ENCODE results near the gene SGTA.

SGTA gene

DNA sequence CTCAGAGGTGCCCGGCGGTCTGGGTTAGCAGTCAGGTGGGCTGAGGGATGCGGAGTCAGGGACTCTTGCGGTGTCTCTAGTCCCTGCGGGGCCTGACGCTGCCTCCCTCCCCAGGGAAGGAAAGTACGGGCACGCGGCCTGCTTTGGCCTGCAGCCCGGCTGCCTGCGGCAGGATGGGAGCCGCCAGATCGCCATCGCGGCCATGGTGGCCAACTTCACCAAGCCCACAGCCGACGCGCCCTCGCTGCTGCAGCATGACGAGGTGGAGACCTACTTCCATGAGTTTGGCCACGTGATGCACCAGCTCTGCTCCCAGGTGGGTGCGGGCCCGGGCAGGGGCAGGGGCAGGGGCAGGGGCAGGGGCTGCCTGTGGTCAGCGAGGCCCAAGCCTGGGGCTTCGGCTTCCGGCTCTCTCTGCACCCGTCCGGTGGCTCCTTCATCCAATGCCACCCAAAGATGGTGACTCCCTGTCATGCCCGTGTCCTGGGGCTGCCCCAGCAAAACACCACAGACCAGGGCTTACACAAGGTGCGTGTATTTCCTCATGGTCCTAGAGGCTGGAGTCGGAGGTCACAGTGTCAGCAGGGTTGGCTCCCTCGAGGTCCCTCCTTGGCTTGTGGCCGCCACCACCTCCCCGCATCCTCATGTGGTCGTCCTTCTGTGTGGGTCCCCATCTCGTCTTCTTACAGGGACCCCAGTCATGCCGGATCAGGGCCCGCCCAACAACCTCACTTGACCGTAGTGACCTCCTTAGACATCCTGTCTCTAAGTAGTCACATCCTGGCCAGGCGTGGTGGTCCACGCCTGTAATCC, 25.3 kb upstream of the SGTA start:
- Histone ChIP-seq H3K4me2 (ENCODE audit: low read depth, low read length, poor library complexity, severe bottlenecking) (no peak overlapping the region), H3K9me3 (ENCODE audit: insufficient read depth, low read depth, low read length) (no peaks in the 10 kb centered on the region), H3K4me3 (ENCODE audit: low read length, poor library complexity, severe bottlenecking) (no peak overlapping the region), H4K20me1 (ENCODE audit: insufficient read depth, low read length, poor library complexity, severe bottlenecking) (no peaks in the 10 kb centered on the region), H3K36me3 (ENCODE audit: insufficient read depth, low read length) (peaks cover 60% of the 10 kb centered on the region; the same call in 1 of the 2 replicates), H3K27me3 (ENCODE audit: insufficient read depth, low read length, poor library complexity, severe bottlenecking) (no peaks in the 10 kb centered on the region), H3K9ac (ENCODE audit: low read depth, low read length, poor library complexity, severe bottlenecking) (no peak overlapping the region), H3K79me2 (ENCODE audit: insufficient read depth, low read length) (no peaks in the 10 kb centered on the region), H3F3A (ENCODE audit: low read depth) (no peaks in the 10 kb centered on the region), H3K4me1 (ENCODE audit: insufficient read depth, low read length, poor library complexity, severe bottlenecking) (no peaks in the 10 kb centered on the region), H3K9me2 (replicated peaks; ENCODE audit: low read depth, low read length) (no peaks in the 10 kb centered on the region), H2AFZ (ENCODE audit: low read length) (no peak overlapping the region)
- TF ChIP-seq EZH2phosphoT487 (IDR thresholded peaks at IDR 0.05; ENCODE audit: borderline replicate concordance), result no peak
- TF ChIP-seq, protein P1, sequence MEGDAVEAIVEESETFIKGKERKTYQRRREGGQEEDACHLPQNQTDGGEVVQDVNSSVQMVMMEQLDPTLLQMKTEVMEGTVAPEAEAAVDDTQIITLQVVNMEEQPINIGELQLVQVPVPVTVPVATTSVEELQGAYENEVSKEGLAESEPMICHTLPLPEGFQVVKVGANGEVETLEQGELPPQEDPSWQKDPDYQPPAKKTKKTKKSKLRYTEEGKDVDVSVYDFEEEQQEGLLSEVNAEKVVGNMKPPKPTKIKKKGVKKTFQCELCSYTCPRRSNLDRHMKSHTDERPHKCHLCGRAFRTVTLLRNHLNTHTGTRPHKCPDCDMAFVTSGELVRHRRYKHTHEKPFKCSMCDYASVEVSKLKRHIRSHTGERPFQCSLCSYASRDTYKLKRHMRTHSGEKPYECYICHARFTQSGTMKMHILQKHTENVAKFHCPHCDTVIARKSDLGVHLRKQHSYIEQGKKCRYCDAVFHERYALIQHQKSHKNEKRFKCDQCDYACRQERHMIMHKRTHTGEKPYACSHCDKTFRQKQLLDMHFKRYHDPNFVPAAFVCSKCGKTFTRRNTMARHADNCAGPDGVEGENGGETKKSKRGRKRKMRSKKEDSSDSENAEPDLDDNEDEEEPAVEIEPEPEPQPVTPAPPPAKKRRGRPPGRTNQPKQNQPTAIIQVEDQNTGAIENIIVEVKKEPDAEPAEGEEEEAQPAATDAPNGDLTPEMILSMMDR (conservative IDR thresholded peaks at IDR 0.05; ENCODE audit: low read length), result no peak

DNA sequence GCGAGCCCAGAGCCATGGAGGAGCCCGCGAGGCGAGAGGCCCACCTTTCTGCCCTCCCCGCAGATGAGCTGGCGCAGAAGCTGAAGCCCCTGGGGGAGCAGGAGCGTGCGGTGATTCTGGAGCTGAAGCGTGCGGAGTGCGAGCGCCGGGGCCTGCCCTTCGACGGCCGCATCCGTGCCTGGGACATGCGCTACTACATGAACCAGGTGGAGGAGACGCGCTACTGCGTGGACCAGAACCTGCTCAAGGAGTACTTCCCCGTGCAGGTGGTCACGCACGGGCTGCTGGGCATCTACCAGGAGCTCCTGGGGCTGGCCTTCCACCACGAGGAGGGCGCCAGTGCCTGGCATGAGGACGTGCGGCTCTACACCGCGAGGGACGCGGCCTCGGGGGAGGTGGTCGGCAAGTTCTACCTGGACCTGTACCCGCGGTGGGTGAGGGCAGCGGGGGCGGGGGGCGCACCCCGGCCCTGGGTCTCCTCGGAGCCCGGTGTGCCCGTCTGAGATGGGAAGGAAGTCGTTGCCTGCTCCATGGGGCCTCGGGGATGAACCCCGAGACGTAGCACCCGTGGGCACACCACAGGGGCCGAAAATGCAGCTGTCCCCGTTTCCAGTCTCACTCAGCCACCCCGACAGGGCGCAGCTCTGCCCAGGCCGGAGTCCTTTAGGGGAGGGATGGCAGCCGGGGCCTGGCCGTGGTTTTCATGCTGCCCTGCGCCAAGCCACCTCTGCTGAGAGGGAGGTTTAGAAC, 24.5 kb upstream of the SGTA start:
- H2AFZ ChIP-seq (ENCODE audit: low read length), result no peak overlapping the region
- no peak overlapping the region for H3K9ac ChIP-seq (ENCODE audit: low read depth, low read length, poor library complexity, severe bottlenecking)
- H3F3A ChIP-seq (ENCODE audit: low read depth), result no peaks in the 10 kb centered on the region
- TF ChIP-seq, protein P1 (conservative IDR thresholded peaks at IDR 0.05; ENCODE audit: low read length), result no peak
- no peak for TF ChIP-seq EZH2phosphoT487 (IDR thresholded peaks at IDR 0.05; ENCODE audit: borderline replicate concordance)
- H4K20me1 ChIP-seq (ENCODE audit: insufficient read depth, low read length, poor library complexity, severe bottlenecking), result no peaks in the 10 kb centered on the region
- no peaks in the 10 kb centered on the region for H3K4me1 ChIP-seq (ENCODE audit: insufficient read depth, low read length, poor library complexity, severe bottlenecking)
- no peaks in the 10 kb centered on the region for H3K9me2 ChIP-seq (replicated peaks; ENCODE audit: low read depth, low read length)
- H3K36me3 ChIP-seq (ENCODE audit: insufficient read depth, low read length), result peaks cover 60% of the 10 kb centered on the region; the same call in 1 of the 2 replicates
- H3K4me2 ChIP-seq (ENCODE audit: low read depth, low read length, poor library complexity, severe bottlenecking), result no peak overlapping the region
- H3K79me2 ChIP-seq (ENCODE audit: insufficient read depth, low read length), result no peaks in the 10 kb centered on the region
- H3K27me3 ChIP-seq (ENCODE audit: insufficient read depth, low read length, poor library complexity, severe bottlenecking), result no peaks in the 10 kb centered on the region
- H3K9me3 ChIP-seq (ENCODE audit: insufficient read depth, low read depth, low read length), result no peaks in the 10 kb centered on the region
- no peak overlapping the region for H3K4me3 ChIP-seq (ENCODE audit: low read length, poor library complexity, severe bottlenecking)

DNA sequence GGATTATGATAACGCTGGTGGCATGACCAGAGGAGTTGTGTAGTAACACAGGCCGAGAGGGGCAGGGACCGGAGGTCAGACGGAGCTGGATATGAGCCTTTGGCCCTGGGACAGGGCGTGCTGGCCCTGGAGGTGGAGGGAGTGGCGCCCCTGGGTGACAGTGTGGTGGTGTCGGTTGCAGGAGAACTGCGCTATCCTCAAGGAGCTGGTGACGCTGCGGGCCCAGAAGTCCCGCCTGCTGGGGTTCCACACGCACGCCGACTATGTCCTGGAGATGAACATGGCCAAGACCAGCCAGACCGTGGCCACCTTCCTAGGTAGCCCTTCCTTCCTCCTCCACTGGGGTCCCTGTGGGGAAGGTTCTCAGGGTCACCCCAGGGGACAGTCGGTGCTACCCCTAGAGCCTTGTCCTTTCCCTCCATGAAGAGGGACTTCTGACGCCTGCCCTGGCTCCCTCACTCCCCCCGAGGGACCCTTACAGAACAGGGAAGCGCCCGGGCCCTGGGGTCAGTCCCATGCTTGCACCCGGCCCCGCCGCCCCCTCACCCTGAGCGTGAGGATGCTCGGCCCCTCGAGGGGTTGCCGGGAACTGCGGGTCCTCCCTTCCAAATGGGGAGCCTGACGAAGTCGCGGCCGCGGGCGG, 23.8 kb upstream of the SGTA start:
- H3K36me3 ChIP-seq (ENCODE audit: insufficient read depth, low read length), result peaks cover 60% of the 10 kb centered on the region; the same call in 1 of the 2 replicates
- no peak overlapping the region for H3K4me3 ChIP-seq (ENCODE audit: low read length, poor library complexity, severe bottlenecking)
- H4K20me1 ChIP-seq (ENCODE audit: insufficient read depth, low read length, poor library complexity, severe bottlenecking), result no peaks in the 10 kb centered on the region
- no peaks in the 10 kb centered on the region for H3K9me3 ChIP-seq (ENCODE audit: insufficient read depth, low read depth, low read length)
- H3K27me3 ChIP-seq (ENCODE audit: insufficient read depth, low read length, poor library complexity, severe bottlenecking), result no peaks in the 10 kb centered on the region
- no peaks in the 10 kb centered on the region for H3K9me2 ChIP-seq (replicated peaks; ENCODE audit: low read depth, low read length)
- H3F3A ChIP-seq (ENCODE audit: low read depth), result no peaks in the 10 kb centered on the region
- H3K4me2 ChIP-seq (ENCODE audit: low read depth, low read length, poor library complexity, severe bottlenecking), result no peak overlapping the region
- no peaks in the 10 kb centered on the region for H3K4me1 ChIP-seq (ENCODE audit: insufficient read depth, low read length, poor library complexity, severe bottlenecking)
- H2AFZ ChIP-seq (ENCODE audit: low read length), result no peak overlapping the region
- H3K79me2 ChIP-seq (ENCODE audit: insufficient read depth, low read length), result no peaks in the 10 kb centered on the region
- TF ChIP-seq, protein P1 (conservative IDR thresholded peaks at IDR 0.05; ENCODE audit: low read length), result no peak
- TF ChIP-seq EZH2phosphoT487 (IDR thresholded peaks at IDR 0.05; ENCODE audit: borderline replicate concordance), result no peak
- H3K9ac ChIP-seq (ENCODE audit: low read depth, low read length, poor library complexity, severe bottlenecking), result no peak overlapping the region
